Measurements from ENCODE around the gene KIF1B. TPM values are rescaled to one million over a fixed set of nuclear protein-coding genes. Genes with fewer than 3 reads are reported as not detected.
"Not testable (repeated sequence)": the region's sequence is repeated elsewhere in the genome, so short reads cannot be mapped to it uniquely, and the experiment has no call there.

Gene KIF1B
- total RNA-seq, 1 donor from 2014 or later, result 49.4 TPM

DNA sequence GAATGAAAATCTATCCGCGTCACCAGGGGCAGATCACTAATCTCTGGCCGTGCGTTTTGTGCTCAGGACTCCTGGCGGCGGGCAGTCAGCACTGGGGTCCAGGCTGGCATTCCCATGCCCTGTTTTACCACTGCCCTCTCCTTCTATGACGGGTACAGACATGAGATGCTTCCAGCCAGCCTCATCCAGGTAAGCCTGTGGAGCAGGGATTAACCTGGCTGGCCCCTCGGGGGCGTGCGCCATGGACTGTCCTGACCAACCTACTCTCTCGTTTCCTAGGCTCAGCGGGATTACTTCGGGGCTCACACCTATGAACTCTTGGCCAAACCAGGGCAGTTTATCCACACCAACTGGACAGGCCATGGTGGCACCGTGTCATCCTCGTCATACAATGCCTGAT, 209.0 kb downstream of the KIF1B start:
- DNase-seq (ENCODE audit: low spot score), result no peak
- TF ChIP-seq, protein P1, sequence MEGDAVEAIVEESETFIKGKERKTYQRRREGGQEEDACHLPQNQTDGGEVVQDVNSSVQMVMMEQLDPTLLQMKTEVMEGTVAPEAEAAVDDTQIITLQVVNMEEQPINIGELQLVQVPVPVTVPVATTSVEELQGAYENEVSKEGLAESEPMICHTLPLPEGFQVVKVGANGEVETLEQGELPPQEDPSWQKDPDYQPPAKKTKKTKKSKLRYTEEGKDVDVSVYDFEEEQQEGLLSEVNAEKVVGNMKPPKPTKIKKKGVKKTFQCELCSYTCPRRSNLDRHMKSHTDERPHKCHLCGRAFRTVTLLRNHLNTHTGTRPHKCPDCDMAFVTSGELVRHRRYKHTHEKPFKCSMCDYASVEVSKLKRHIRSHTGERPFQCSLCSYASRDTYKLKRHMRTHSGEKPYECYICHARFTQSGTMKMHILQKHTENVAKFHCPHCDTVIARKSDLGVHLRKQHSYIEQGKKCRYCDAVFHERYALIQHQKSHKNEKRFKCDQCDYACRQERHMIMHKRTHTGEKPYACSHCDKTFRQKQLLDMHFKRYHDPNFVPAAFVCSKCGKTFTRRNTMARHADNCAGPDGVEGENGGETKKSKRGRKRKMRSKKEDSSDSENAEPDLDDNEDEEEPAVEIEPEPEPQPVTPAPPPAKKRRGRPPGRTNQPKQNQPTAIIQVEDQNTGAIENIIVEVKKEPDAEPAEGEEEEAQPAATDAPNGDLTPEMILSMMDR (IDR thresholded peaks at IDR 0.05), result no peak
- H3K36me3 Mint-ChIP-seq (ENCODE audit: low read depth), result peaks cover 45% of the 10 kb centered on the region
- no peak overlapping the region for H3K4me3 Mint-ChIP-seq (ENCODE audit: unreplicated experiment)
- peaks cover 11% of the 10 kb centered on the region for H3K4me1 Mint-ChIP-seq (ENCODE audit: low read depth)
- no peaks in the 10 kb centered on the region for H3K9me3 Mint-ChIP-seq (ENCODE audit: low read depth)
- H3K27ac Mint-ChIP-seq (ENCODE audit: unreplicated experiment), result peak overlapping the region; percentile 22
- H3K27me3 Mint-ChIP-seq (ENCODE audit: low read depth), result no peaks in the 10 kb centered on the region

- H3K9me3 Mint-ChIP-seq (ENCODE audit: low read depth), result no peaks in the 10 kb centered on the region
- no peak overlapping the region for H3K4me3 Mint-ChIP-seq (ENCODE audit: unreplicated experiment)
- no peak overlapping the region for H3K27ac Mint-ChIP-seq (ENCODE audit: unreplicated experiment)
- no peaks in the 10 kb centered on the region for H3K27me3 Mint-ChIP-seq (ENCODE audit: low read depth)
- H3K4me1 Mint-ChIP-seq (ENCODE audit: low read depth), result peaks cover 4% of the 10 kb centered on the region
- TF ChIP-seq, protein P1 (IDR thresholded peaks at IDR 0.05), result no peak
- H3K36me3 Mint-ChIP-seq (ENCODE audit: low read depth), result peaks cover 30% of the 10 kb centered on the region
- DNase-seq (ENCODE audit: low spot score), result no peak
These were observed 211.3 kb downstream of the KIF1B start for GRCh38 chr1:10421637-10422036.

DNA sequence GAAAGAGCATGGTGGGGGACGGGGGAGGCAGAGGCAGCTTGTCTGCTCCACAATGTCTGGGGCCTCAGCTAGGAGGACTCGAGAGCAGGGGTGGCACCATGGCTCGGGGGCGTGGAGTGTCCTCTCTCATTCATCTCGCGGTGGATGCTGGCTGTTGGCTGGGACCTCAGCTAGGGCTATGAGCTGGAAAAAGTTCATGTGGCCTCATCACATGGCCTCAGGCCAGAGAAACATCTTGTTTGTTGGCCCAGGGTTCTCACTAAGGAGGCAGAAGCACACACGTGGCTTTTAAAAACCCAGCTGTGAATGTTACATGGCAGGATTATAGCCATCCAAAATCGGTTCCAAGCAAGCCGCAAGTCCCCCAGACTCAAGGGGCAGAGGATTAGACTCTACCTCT, 213.7 kb downstream of the KIF1B start:
- Mint-ChIP-seq H3K9me3 (ENCODE audit: low read depth) (no peaks in the 10 kb centered on the region), H3K4me3 (ENCODE audit: unreplicated experiment) (no peak overlapping the region), H3K4me1 (ENCODE audit: low read depth) (peaks cover 7% of the 10 kb centered on the region), H3K27ac (ENCODE audit: unreplicated experiment) (no peak overlapping the region), H3K36me3 (ENCODE audit: low read depth) (peaks cover 18% of the 10 kb centered on the region), H3K27me3 (ENCODE audit: low read depth) (no peaks in the 10 kb centered on the region)
- TF ChIP-seq, protein P1 (IDR thresholded peaks at IDR 0.05), result no peak
- no peak for DNase-seq (ENCODE audit: low spot score)

DNA sequence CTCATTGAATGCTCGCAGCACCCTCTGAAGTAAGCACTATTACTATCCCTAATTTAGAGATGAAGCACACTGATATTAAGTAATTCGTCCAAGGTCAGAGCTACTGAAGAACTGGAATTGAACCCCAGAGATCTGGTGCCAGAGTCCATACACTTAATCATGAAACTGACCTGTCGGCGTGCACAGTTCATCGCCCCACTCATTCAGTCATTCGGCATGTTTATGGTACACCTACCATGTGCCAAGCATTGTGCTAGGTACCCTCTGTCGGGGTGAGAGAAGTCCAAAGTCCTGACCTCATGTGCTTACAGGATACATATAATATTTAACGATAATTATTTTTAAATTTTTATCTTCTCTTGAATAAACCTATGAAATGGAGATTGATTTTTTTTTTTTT, 214.3 kb downstream of the KIF1B start:
- Mint-ChIP-seq H3K9me3 (ENCODE audit: low read depth) (no peaks in the 10 kb centered on the region), H3K27me3 (ENCODE audit: low read depth) (no peaks in the 10 kb centered on the region), H3K36me3 (ENCODE audit: low read depth) (peaks cover 13% of the 10 kb centered on the region), H3K27ac (ENCODE audit: unreplicated experiment) (no peak overlapping the region), H3K4me1 (ENCODE audit: low read depth) (peaks cover 8% of the 10 kb centered on the region), H3K4me3 (ENCODE audit: unreplicated experiment) (no peak overlapping the region)
- DNase-seq (ENCODE audit: low spot score), result no peak
- TF ChIP-seq, protein P1 (IDR thresholded peaks at IDR 0.05), result no peak

DNA sequence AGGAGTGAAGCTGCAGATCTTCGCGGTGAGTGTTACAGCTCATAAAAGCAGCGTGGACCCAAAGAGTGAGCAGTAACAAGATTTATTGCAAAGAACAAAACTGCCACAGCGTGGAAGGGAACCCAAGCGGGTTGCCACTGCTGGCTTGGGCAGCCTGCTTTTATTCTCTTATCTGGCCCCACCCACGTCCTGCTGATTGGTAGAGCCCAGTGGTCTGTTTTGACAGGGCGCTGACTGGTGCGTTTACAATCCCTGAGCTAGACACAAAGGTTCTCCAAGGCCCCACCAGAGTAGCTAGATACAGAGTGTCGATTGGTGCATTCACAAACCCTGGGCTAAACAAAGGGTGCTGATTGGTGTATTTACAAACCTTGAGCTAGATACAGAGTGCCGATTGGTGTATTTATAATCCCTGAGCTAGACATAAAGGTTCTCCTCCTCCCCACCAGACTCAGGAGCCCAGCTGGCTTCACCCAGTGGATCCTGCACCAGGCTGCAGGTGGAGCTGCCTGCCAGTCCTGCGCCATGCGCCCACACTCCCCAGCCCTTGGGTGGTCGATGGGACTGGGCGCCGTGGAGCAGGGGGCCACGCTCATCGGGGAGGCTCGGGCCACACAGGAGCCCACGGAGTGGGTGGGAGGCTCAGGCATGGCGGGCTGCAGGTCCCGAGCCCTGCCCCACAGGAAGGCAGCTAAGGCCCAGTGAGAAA, 215.6 kb downstream of the KIF1B start:
- not testable (repeated sequence) for H3K27me3 Mint-ChIP-seq (ENCODE audit: low read depth); H3K4me3 Mint-ChIP-seq (ENCODE audit: unreplicated experiment); DNase-seq (ENCODE audit: low spot score); H3K9me3 Mint-ChIP-seq (ENCODE audit: low read depth); H3K36me3 Mint-ChIP-seq (ENCODE audit: low read depth); H3K27ac Mint-ChIP-seq (ENCODE audit: unreplicated experiment)
- peaks cover 16% of the 10 kb centered on the region for H3K4me1 Mint-ChIP-seq (ENCODE audit: low read depth)

- not testable (repeated sequence) for DNase-seq (ENCODE audit: low spot score); H3K36me3 Mint-ChIP-seq (ENCODE audit: low read depth); H3K27me3 Mint-ChIP-seq (ENCODE audit: low read depth); H3K9me3 Mint-ChIP-seq (ENCODE audit: low read depth); H3K27ac Mint-ChIP-seq (ENCODE audit: unreplicated experiment); H3K4me3 Mint-ChIP-seq (ENCODE audit: unreplicated experiment)
- H3K4me1 Mint-ChIP-seq (ENCODE audit: low read depth), result peaks cover 21% of the 10 kb centered on the region
These were observed 216.1 kb downstream of the KIF1B start for GRCh38 chr1:10426535-10426848.

Measured in chondrocyte (in vitro differentiated cells).